SH-SY5Y (cell line): ENCODE measurements around the gene HSPB9.

Experiments
- GATA2 ChIP-seq: IDR thresholded peaks from 2 replicates; pipeline ENCODE4 v1.6.1; 2011; ENCODE audit warnings: mild to moderate bottlenecking, low read depth, low read length
- GATA3 ChIP-seq: IDR thresholded peaks from 2 replicates; pipeline ENCODE4 v1.6.1; 2011; ENCODE audit warnings: low read depth, mild to moderate bottlenecking, low read length, moderate library complexity

GRCh38 chr17:42122371-42123303 lies at the start of gene HSPB9:
- TF ChIP-seq GATA2 (no peak), GATA3 (no peak)
